Measurements from ENCODE around the gene ANKS6.

The ANKS6 gene

GRCh38 chr9:98823666-98824334, 27.4 kb upstream of the ANKS6 start:
- TF ChIP-seq SIN3A (IDR thresholded peaks at IDR 0.05; ENCODE audit: borderline replicate concordance, insufficient read depth, low read length) (no peak), FOXP2 (optimal IDR thresholded peaks at IDR 0.05; ENCODE audit: borderline replicate concordance, extremely low read depth, extremely low read length, insufficient read depth) (no peak), TAF1 (IDR thresholded peaks at IDR 0.05; ENCODE audit: borderline replicate concordance, insufficient read depth, low read length) (no peak), REST (IDR thresholded peaks at IDR 0.05; ENCODE audit: insufficient read depth in 1 of 2, low read depth in 2 of 2, low read length in 2 of 2) (no peak), POLR2AphosphoS5 (IDR thresholded peaks at IDR 0.05; ENCODE audit: low read depth, low read length) (no peak)

DNA sequence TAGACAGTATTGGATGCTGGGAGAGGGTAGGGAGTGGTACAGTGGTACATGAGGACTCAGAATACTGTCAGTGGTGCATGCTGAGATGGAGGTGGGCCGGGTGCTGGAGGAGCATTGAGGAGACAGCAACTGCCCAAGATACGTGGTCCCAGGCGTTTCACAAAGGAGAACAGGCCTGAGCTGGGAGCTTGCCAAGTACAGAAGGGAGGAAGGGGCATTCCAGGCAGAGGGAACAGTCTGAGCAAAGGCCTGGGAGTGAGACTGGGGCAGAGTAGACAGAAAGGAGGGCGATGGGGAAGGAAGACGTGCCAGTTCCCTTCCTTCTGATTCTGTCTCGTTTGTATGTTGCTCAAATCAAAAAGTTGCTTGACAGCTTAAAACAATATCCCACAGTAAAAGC, 26.3 kb upstream of the ANKS6 start:
- TF ChIP-seq SIN3A (IDR thresholded peaks at IDR 0.05; ENCODE audit: borderline replicate concordance, insufficient read depth, low read length) (no peak), REST (IDR thresholded peaks at IDR 0.05; ENCODE audit: insufficient read depth in 1 of 2, low read depth in 2 of 2, low read length in 2 of 2) (no peak), POLR2AphosphoS5 (IDR thresholded peaks at IDR 0.05; ENCODE audit: low read depth, low read length) (no peak), FOXP2 (optimal IDR thresholded peaks at IDR 0.05; ENCODE audit: borderline replicate concordance, extremely low read depth, extremely low read length, insufficient read depth) (no peak), TAF1 (IDR thresholded peaks at IDR 0.05; ENCODE audit: borderline replicate concordance, insufficient read depth, low read length) (no peak)

- no peak for TF ChIP-seq POLR2AphosphoS5 (IDR thresholded peaks at IDR 0.05; ENCODE audit: low read depth, low read length)
- no peak for TF ChIP-seq FOXP2 (optimal IDR thresholded peaks at IDR 0.05; ENCODE audit: borderline replicate concordance, extremely low read depth, extremely low read length, insufficient read depth)
- no peak for TF ChIP-seq SIN3A (IDR thresholded peaks at IDR 0.05; ENCODE audit: borderline replicate concordance, insufficient read depth, low read length)
Measured at GRCh38 chr9:98821831-98822230, 25.5 kb upstream of the ANKS6 start.

- TF ChIP-seq FOXP2 (optimal IDR thresholded peaks at IDR 0.05; ENCODE audit: borderline replicate concordance, extremely low read depth, extremely low read length, insufficient read depth): no peak
- no peak for TF ChIP-seq POLR2AphosphoS5 (IDR thresholded peaks at IDR 0.05; ENCODE audit: low read depth, low read length)
- TF ChIP-seq REST (IDR thresholded peaks at IDR 0.05; ENCODE audit: insufficient read depth in 1 of 2, low read depth in 2 of 2, low read length in 2 of 2): no peak
- TF ChIP-seq TAF1 (IDR thresholded peaks at IDR 0.05; ENCODE audit: borderline replicate concordance, insufficient read depth, low read length): no peak
Measured at GRCh38 chr9:98819231-98819630, 22.9 kb upstream of the ANKS6 start.

GRCh38 chr9:98818764-98819163, 22.4 kb upstream of the ANKS6 start:
- TF ChIP-seq POLR2AphosphoS5 (IDR thresholded peaks at IDR 0.05; ENCODE audit: low read depth, low read length) (no peak), FOXP2 (optimal IDR thresholded peaks at IDR 0.05; ENCODE audit: borderline replicate concordance, extremely low read depth, extremely low read length, insufficient read depth) (no peak), REST (IDR thresholded peaks at IDR 0.05; ENCODE audit: insufficient read depth in 1 of 2, low read depth in 2 of 2, low read length in 2 of 2) (no peak), TAF1 (IDR thresholded peaks at IDR 0.05; ENCODE audit: borderline replicate concordance, insufficient read depth, low read length) (no peak), SIN3A (IDR thresholded peaks at IDR 0.05; ENCODE audit: borderline replicate concordance, insufficient read depth, low read length) (no peak)
